Activated CD8-positive, alpha-beta T cell treated with anti-CD3 and anti-CD28 coated beads for 36 hours (primary cell): ENCODE measurements around the gene SLC7A5. TPM values are rescaled to one million over a fixed set of nuclear protein-coding genes. Genes with fewer than 3 reads are reported as not detected.
"Not testable (repeated sequence)": the region's sequence is repeated elsewhere in the genome, so short reads cannot be mapped to it uniquely, and the experiment has no call there.

ENCODE experiments used
- ATAC-seq: fragments of 200-7000 bp; cut with Tn5 transposase; one replicate; pipeline ENCODE4 v1.10.0; 2021; ENCODE audit warnings: mild to moderate bottlenecking, moderate library complexity
- CTCF ChIA-PET: fragments of 350-600 bp; sonication (Branson Sonifier 250); formaldehyde crosslinking; loops from one replicate; lab custom pipeline; 2021; ENCODE audit warnings: antibody characterized with exemption; lab: Charles Lee
- POLR2A ChIA-PET: fragments of 350-600 bp; sonication (Branson Sonifier 250); formaldehyde crosslinking; loops from one replicate; lab custom pipeline; 2021; ENCODE audit warnings: antibody characterized with exemption; lab: Charles Lee
- DNase-seq: peaks from one replicate; pipeline ENCODE4 v3.0.0-alpha.2; 2020
- H3K27ac Mint-ChIP-seq: one replicate; pipeline ENCODE4 v1.8.0; 2021; ENCODE audit warnings: mild to moderate bottlenecking, mixed read lengths
- H3K27me3 Mint-ChIP-seq: one replicate; pipeline ENCODE4 v1.8.0; 2021; ENCODE audit warnings: mixed read lengths
- H3K36me3 Mint-ChIP-seq: one replicate; pipeline ENCODE4 v1.8.0; 2021; ENCODE audit warnings: low read depth, mixed read lengths
- H3K4me1 Mint-ChIP-seq: one replicate; pipeline ENCODE4 v1.8.0; 2021; ENCODE audit warnings: low read depth, mixed read lengths
- H3K4me3 Mint-ChIP-seq: one replicate; pipeline ENCODE4 v1.8.0; 2021; ENCODE audit warnings: mild to moderate bottlenecking, moderate library complexity, mixed read lengths
- H3K9me3 Mint-ChIP-seq: one replicate; pipeline ENCODE4 v1.8.0; 2021; ENCODE audit warnings: mixed read lengths
- CTCF ChIP-seq: fragments of 200-600 bp; IDR thresholded peaks from one replicate; pipeline ENCODE4 v1.8.0; 2022; ENCODE audit warnings: antibody characterized with exemption, mild to moderate bottlenecking
- intact Hi-C: fragments of 100-400 bp; cut with micrococcal nuclease; formaldehyde crosslinking; loops from one replicate; pipeline ENCODE4 v1.10.0; 2022
- total RNA-seq, 2 experiments: library from RNA; stranded (reverse); gene quantifications; one replicate each; pipeline ENCODE4 v1.2.3, GENCODE V29; 2021

Gene SLC7A5
- total RNA-seq, 2 experiments from 2014 or later = 230 to 236 TPM

- DNase-seq = no peak
- ATAC-seq = no peak
- no peaks in the 10 kb centered on the region for H3K36me3 Mint-ChIP-seq
- intact Hi-C loops = no loop called here
- no peak overlapping the region for H3K4me3 Mint-ChIP-seq
- TF ChIP-seq CTCF = no peak
- H3K27me3 Mint-ChIP-seq = no peaks in the 10 kb centered on the region
- peaks cover 11% of the 10 kb centered on the region for H3K9me3 Mint-ChIP-seq
- ChIA-PET CTCF (interaction anchor here (2.2 kb wide), 1 partner anchor 40 kb away, joined by 8 read pairs; no protein-coding TSS in a partner anchor), POLR2A (interaction anchor here (1.0 to 3.2 kb wide), 4 partner anchors 10 to 39 kb away, joined by 3 to 10 read pairs (median 6); no protein-coding TSS in a partner anchor)
- no peak overlapping the region for H3K27ac Mint-ChIP-seq
- peaks cover 7% of the 10 kb centered on the region for H3K4me1 Mint-ChIP-seq
Observed at GRCh38 chr16:87818533-87819161, 50.7 kb downstream of the SLC7A5 start.

GRCh38 chr16:87817910-87818309 is 51.4 kb downstream of the SLC7A5 start:
- intact Hi-C loops = no loop called here
- Mint-ChIP-seq H3K27ac (no peak overlapping the region), H3K27me3 (no peaks in the 10 kb centered on the region), H3K36me3 (no peaks in the 10 kb centered on the region), H3K9me3 (peaks cover 11% of the 10 kb centered on the region), H3K4me3 (no peak overlapping the region), H3K4me1 (peaks cover 7% of the 10 kb centered on the region)
- ChIA-PET CTCF (interaction anchor here (2.2 kb wide), 1 partner anchor 39 kb away, joined by 8 read pairs; no protein-coding TSS in a partner anchor), POLR2A (interaction anchor here (3.2 kb wide), 1 partner anchor 11 kb away, joined by 10 read pairs; no protein-coding TSS in a partner anchor)
- ATAC-seq (no peak), DNase-seq (no peak)
- TF ChIP-seq CTCF = no peak

GRCh38 chr16:87817370-87817769 is 51.9 kb downstream of the SLC7A5 start:
- ATAC-seq, H3K27me3 Mint-ChIP-seq, H3K4me3 Mint-ChIP-seq, H3K27ac Mint-ChIP-seq, H3K4me1 Mint-ChIP-seq, intact Hi-C loops, H3K36me3 Mint-ChIP-seq, DNase-seq: not testable (repeated sequence)
- ChIA-PET CTCF (interaction anchor here (2.2 kb wide), 1 partner anchor 38 kb away, joined by 8 read pairs; no protein-coding TSS in a partner anchor), POLR2A (interaction anchor here (3.2 kb wide), 1 partner anchor 12 kb away, joined by 10 read pairs; no protein-coding TSS in a partner anchor)
- peaks cover 11% of the 10 kb centered on the region for H3K9me3 Mint-ChIP-seq

- no peaks in the 10 kb centered on the region for H3K27me3 Mint-ChIP-seq
- intact Hi-C loops = no loop called here
- H3K4me1 Mint-ChIP-seq = peaks cover 4% of the 10 kb centered on the region
- no peak for TF ChIP-seq CTCF
- no peak overlapping the region for H3K4me3 Mint-ChIP-seq
- ChIA-PET CTCF (interaction anchor here (1.0 to 1.4 kb wide), 2 partner anchors 33 to 55 kb away, joined by 3 to 4 read pairs; no protein-coding TSS in a partner anchor), POLR2A (interaction anchor here (1.2 to 1.9 kb wide), 3 partner anchors 8 to 12 kb away, joined by 3 to 6 read pairs (median 5); no protein-coding TSS in a partner anchor)
- H3K27ac Mint-ChIP-seq = no peak overlapping the region
- no peaks in the 10 kb centered on the region for H3K36me3 Mint-ChIP-seq
- DNase-seq = no peak
- peaks cover 11% of the 10 kb centered on the region for H3K9me3 Mint-ChIP-seq
- no peak for ATAC-seq
Observed at GRCh38 chr16:87816507-87817100, 52.7 kb downstream of the SLC7A5 start.

- no peak for TF ChIP-seq CTCF
- ATAC-seq (no peak), DNase-seq (no peak)
- Mint-ChIP-seq H3K4me1 (no peaks in the 10 kb centered on the region), H3K27ac (no peak overlapping the region), H3K9me3 (peaks cover 11% of the 10 kb centered on the region), H3K4me3 (no peak overlapping the region), H3K36me3 (no peaks in the 10 kb centered on the region), H3K27me3 (no peaks in the 10 kb centered on the region)
- intact Hi-C loops = no loop called here
- POLR2A ChIA-PET = interaction anchor here (1.2 to 1.9 kb wide), 2 partner anchors 9 kb away, joined by 5 to 6 read pairs; no protein-coding TSS in a partner anchor
- CTCF ChIA-PET = interaction anchor here (0.7 to 1.4 kb wide), 4 partner anchors 14 to 56 kb away, joined by 3 to 4 read pairs (median 4); no protein-coding TSS in a partner anchor
Observed at GRCh38 chr16:87815567-87815966, 53.7 kb downstream of the SLC7A5 start.
